Peyer's patch (tissue), 4 donors: Measurements from ENCODE around the gene GPER1. TPM values are rescaled to one million over a fixed set of nuclear protein-coding genes. Genes with fewer than 3 reads are reported as not detected.

Experiments
- DNase-seq, 3 donors: peaks; one replicate each; pipeline ENCODE4 v3.0.0-alpha.2; 2017 to 2019
- H3K27ac ChIP-seq, 4 donors: fragments of 200-600 bp; sonication (generic); one replicate each; pipeline ENCODE4 v1.5.1; 2016 to 2019
- H3K27me3 ChIP-seq, 2 donors: fragments of 200-600 bp; sonication (generic); one replicate each; pipeline ENCODE4 v1.5.1; 2019
- H3K36me3 ChIP-seq, 3 donors: fragments of 200-600 bp; sonication (generic); one replicate each; pipeline ENCODE4 v1.5.1; 2016 to 2019
- H3K4me1 ChIP-seq, 4 donors: fragments of 200-600 bp; sonication (generic); one replicate each; pipeline ENCODE4 v1.5.1; 2016 to 2019
- H3K4me3 ChIP-seq, 4 donors: fragments of 200-600 bp; sonication (generic); 1 replicate in 3 of 4; 2 replicates in 1 of 4; pipeline ENCODE4 v1.5.1; 2016 to 2019; ENCODE audit warnings: mild to moderate bottlenecking in 1 of 4
- H3K9me3 ChIP-seq, 4 donors: fragments of 200-600 bp; sonication (generic); one replicate each; pipeline ENCODE4 v1.5.1; 2016 to 2019; ENCODE audit warnings: mild to moderate bottlenecking in 1 of 4
- CTCF ChIP-seq, 6 experiments: fragments of 450-650 bp in 4 of 6; fragments of 200-600 bp in 2 of 6; sonication (generic) in 1 of 6; IDR thresholded peaks; one replicate each; pipeline ENCODE4 v1.5.1; 2017 to 2019; ENCODE audit warnings: antibody characterized with exemption in 6 of 6, mild to moderate bottlenecking in 3 of 6, moderate library complexity in 1 of 6
- POLR2A ChIP-seq, 2 donors: fragments of 450-650 bp; IDR thresholded peaks; one replicate each; pipeline ENCODE4 v1.5.1; 2017; ENCODE audit warnings: antibody characterized with exemption in 2 of 2, mild to moderate bottlenecking in 2 of 2, moderate library complexity in 2 of 2
- total RNA-seq, 4 donors: library from RNA; depleted of rRNA; stranded (reverse); fragments of >200 nt; gene quantifications; one replicate each; pipeline ENCODE4 v1.1.0, GENCODE V29; 2016

The GPER1 gene
- total RNA-seq, 4 donors from 2014 or later: 0.53 to 8.3 (median 2.1) TPM

GRCh38 chr7:1095621-1096155, 7.8 kb downstream of the GPER1 start:
- Histone ChIP-seq H3K4me3 (no peak overlapping the region), H3K27ac (no peak overlapping the region), H3K36me3 (no peaks in the 10 kb centered on the region)

GRCh38 chr7:1096156-1097119, 8.5 kb downstream of the GPER1 start:
- TF ChIP-seq POLR2A (IDR thresholded peaks at IDR 0.05): no peak
- TF ChIP-seq CTCF (IDR thresholded peaks at IDR 0.05): no peak
- Histone ChIP-seq H3K36me3 (no peaks in the 10 kb centered on the region), H3K4me3 (no peak overlapping the region), H3K27ac (no peak overlapping the region), H3K27me3 (no peaks in the 10 kb centered on the region), H3K9me3 (no peaks in the 10 kb centered on the region), H3K4me1 (no peaks in the 10 kb centered on the region)
- DNase-seq: no peak

More at GRCh38 chr7:1095621-1096155, 7.8 kb downstream of the GPER1 start:
- Histone ChIP-seq H3K9me3 (no peaks in the 10 kb centered on the region), H3K27me3 (no peaks in the 10 kb centered on the region), H3K4me1 (no peaks in the 10 kb centered on the region)
- no peak for DNase-seq
- TF ChIP-seq CTCF (IDR thresholded peaks at IDR 0.05): no peak
- TF ChIP-seq POLR2A (IDR thresholded peaks at IDR 0.05): no peak

GRCh38 chr7:1097120-1097504, 9.2 kb downstream of the GPER1 start:
- TF ChIP-seq CTCF (IDR thresholded peaks at IDR 0.05): no peak
- TF ChIP-seq POLR2A (IDR thresholded peaks at IDR 0.05): no peak
- Histone ChIP-seq H3K36me3 (no peaks in the 10 kb centered on the region), H3K27me3 (no peaks in the 10 kb centered on the region), H3K4me3 (no peak overlapping the region), H3K27ac (no peak overlapping the region), H3K4me1 (no peaks in the 10 kb centered on the region), H3K9me3 (no peaks in the 10 kb centered on the region)
- no peak for DNase-seq

- Histone ChIP-seq H3K4me3 (no peak overlapping the region), H3K36me3 (no peaks in the 10 kb centered on the region), H3K27ac (no peak overlapping the region), H3K9me3 (no peaks in the 10 kb centered on the region), H3K27me3 (no peaks in the 10 kb centered on the region), H3K4me1 (no peaks in the 10 kb centered on the region)
- no peak for DNase-seq
- no peak for TF ChIP-seq CTCF (IDR thresholded peaks at IDR 0.05)
- TF ChIP-seq POLR2A (IDR thresholded peaks at IDR 0.05): no peak
These were observed 10.6 kb downstream of the GPER1 start for GRCh38 chr7:1098243-1099153.

- Histone ChIP-seq H3K27me3 (no peaks in the 10 kb centered on the region), H3K4me1 (no peaks in the 10 kb centered on the region), H3K4me3 (no peak overlapping the region), H3K9me3 (no peaks in the 10 kb centered on the region), H3K36me3 (no peaks in the 10 kb centered on the region), H3K27ac (no peak overlapping the region)
- TF ChIP-seq POLR2A (IDR thresholded peaks at IDR 0.05): no peak
- TF ChIP-seq CTCF (IDR thresholded peaks at IDR 0.05): no peak
- no peak for DNase-seq
These were observed 11.2 kb downstream of the GPER1 start for GRCh38 chr7:1099154-1099542.
